Kidney (tissue), 14 donors: Measurements from ENCODE around the gene DQX1. TPM values are rescaled to one million over a fixed set of nuclear protein-coding genes. Genes with fewer than 3 reads are reported as not detected.

ENCODE experiments used
- DNase-seq, 5 donors: peaks; one replicate each; pipeline ENCODE4 v3.0.0-alpha.2; 2013 to 2020
- FAIRE-seq: peaks from 2 replicates; lab custom pipeline; 2012; peaks lifted over from hg19 to GRCh38; lab: Jason Lieb, UNC
- H3K27ac ChIP-seq, 2 donors: one replicate each; pipeline ENCODE4 v1.7.0; 2013; ENCODE audit warnings: low read depth in 2 of 2, low read length in 2 of 2, inconsistent platforms in 1 of 2
- H3K27me3 ChIP-seq: one replicate; pipeline ENCODE4 v1.7.1; 2013; ENCODE audit warnings: low read length, inconsistent platforms; ENCODE audit not compliant: control insufficient read depth, insufficient read depth
- H3K36me3 ChIP-seq, 3 donors: one replicate each; pipeline versions ENCODE4 v1.7.0 to v1.7.1; 2013; ENCODE audit warnings: low read length in 3 of 3, control low read depth in 1 of 3, inconsistent platforms in 1 of 3; ENCODE audit not compliant: insufficient read depth in 3 of 3, control insufficient read depth in 2 of 3
- H3K4me1 ChIP-seq, 3 donors: one replicate each; pipeline versions ENCODE4 v1.7.0 to v1.7.1; 2013; ENCODE audit warnings: low read length in 3 of 3, inconsistent platforms in 1 of 3, low read depth in 1 of 3; ENCODE audit not compliant: control insufficient read depth in 2 of 3, insufficient read depth in 2 of 3
- H3K4me3 ChIP-seq, 3 donors: one replicate each; pipeline versions ENCODE4 v1.7.0 to v1.8.1; 2013; ENCODE audit warnings: low read length in 3 of 3, control low read depth in 1 of 3, inconsistent platforms in 1 of 3
- H3K9ac ChIP-seq, 3 donors: one replicate each; pipeline versions ENCODE4 v1.7.0 to v1.7.1; 2013; ENCODE audit warnings: low read length in 3 of 3, control low read depth in 1 of 3, inconsistent platforms in 1 of 3
- H3K9me3 ChIP-seq, 3 donors: one replicate each; pipeline versions ENCODE4 v1.7.0 to v1.7.1; 2013; ENCODE audit warnings: low read length in 3 of 3, control low read depth in 1 of 3, inconsistent platforms in 1 of 3; ENCODE audit not compliant: control insufficient read depth in 2 of 3, insufficient read depth in 1 of 3
- intact Hi-C: fragments of 100-400 bp; cut with DNase I; formaldehyde crosslinking; loops from one replicate; pipeline ENCODE4 v1.11.1; 2022
- polyA plus RNA-seq: library from polyadenylated mRNA; stranded (reverse); fragments of 350-450 nt; fragmentation: Illumina TruSeq; extraction: RNeasy Lipid Tissue Mini Kit (QIAGEN cat#74804); gene quantifications from one replicate; pipeline ENCODE4 v1.2.3, GENCODE V29; 2014; ENCODE audit warnings: low read depth, low replicate concordance; ENCODE audit not compliant: insufficient read depth
- total RNA-seq: library from RNA; stranded (reverse); fragmentation: NEBNext Ultra II Directional; extraction: Animal tissue kit (Norgen Biotek cat#: 25700); gene quantifications from one replicate; pipeline ENCODE4 v1.2.1, GENCODE V29; 2021
- TF ChIP-seq, protein P1 (sequence below): IDR thresholded peaks from 3 replicates; pipeline ENCODE4 v1.5.1; 2012; ENCODE audit warnings: mild to moderate bottlenecking, moderate library complexity, borderline replicate concordance; ENCODE audit not compliant: insufficient read depth; ENCODE audit errors: extremely low read depth
- donor health status: control.
- donor health status: control.
- donor health status: control.
- donor health status: control.
- donor health status: control.
- donor health status: DM: yes; HTN: yes; CAD: no.
- donor health status: Normal renal cell carcinoma (clear cell type).

DQX1 gene
- total and polyA plus RNA-seq, 2 donors from 2014 or later: not detected

GRCh38 chr2:74497777-74498499, 28.1 kb downstream of the DQX1 start:
- FAIRE-seq (no peak), DNase-seq (peak; percentile 43 to 83 (median 50))
- Histone ChIP-seq H3K9ac (no peak overlapping the region), H3K27me3 (peaks cover 12% of the 10 kb centered on the region), H3K4me3 (peak overlapping the region in 2 of 3 donors; percentile 35 to 38), H3K9me3 (no peaks in the 10 kb centered on the region), H3K36me3 (peaks cover 0 to 5% (median 3%) of the 10 kb centered on the region in 3 donors), H3K4me1 (peaks cover 0 to 19% (median 10%) of the 10 kb centered on the region in 3 donors), H3K27ac (no peak overlapping the region)
- intact Hi-C loops: no loop called here
- TF ChIP-seq, protein P1, sequence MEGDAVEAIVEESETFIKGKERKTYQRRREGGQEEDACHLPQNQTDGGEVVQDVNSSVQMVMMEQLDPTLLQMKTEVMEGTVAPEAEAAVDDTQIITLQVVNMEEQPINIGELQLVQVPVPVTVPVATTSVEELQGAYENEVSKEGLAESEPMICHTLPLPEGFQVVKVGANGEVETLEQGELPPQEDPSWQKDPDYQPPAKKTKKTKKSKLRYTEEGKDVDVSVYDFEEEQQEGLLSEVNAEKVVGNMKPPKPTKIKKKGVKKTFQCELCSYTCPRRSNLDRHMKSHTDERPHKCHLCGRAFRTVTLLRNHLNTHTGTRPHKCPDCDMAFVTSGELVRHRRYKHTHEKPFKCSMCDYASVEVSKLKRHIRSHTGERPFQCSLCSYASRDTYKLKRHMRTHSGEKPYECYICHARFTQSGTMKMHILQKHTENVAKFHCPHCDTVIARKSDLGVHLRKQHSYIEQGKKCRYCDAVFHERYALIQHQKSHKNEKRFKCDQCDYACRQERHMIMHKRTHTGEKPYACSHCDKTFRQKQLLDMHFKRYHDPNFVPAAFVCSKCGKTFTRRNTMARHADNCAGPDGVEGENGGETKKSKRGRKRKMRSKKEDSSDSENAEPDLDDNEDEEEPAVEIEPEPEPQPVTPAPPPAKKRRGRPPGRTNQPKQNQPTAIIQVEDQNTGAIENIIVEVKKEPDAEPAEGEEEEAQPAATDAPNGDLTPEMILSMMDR: no peak

GRCh38 chr2:74496997-74497776, 28.8 kb downstream of the DQX1 start:
- Histone ChIP-seq H3K9ac (no peak overlapping the region), H3K27me3 (peaks cover 10% of the 10 kb centered on the region), H3K4me3 (no peak overlapping the region), H3K36me3 (peaks cover 0 to 10% (median 8%) of the 10 kb centered on the region in 3 donors), H3K27ac (no peak overlapping the region), H3K9me3 (no peaks in the 10 kb centered on the region), H3K4me1 (peaks cover 0 to 16% (median 10%) of the 10 kb centered on the region in 3 donors)
- TF ChIP-seq, protein P1: no peak
- intact Hi-C loops: no loop called here
- DNase-seq (no peak), FAIRE-seq (no peak)

GRCh38 chr2:74495440-74495839, 30.6 kb downstream of the DQX1 start:
- H3K36me3 ChIP-seq: peaks cover 0 to 26% (median 24%) of the 10 kb centered on the region in 3 donors
- peaks cover 0 to 16% (median 10%) of the 10 kb centered on the region in 3 donors for H3K4me1 ChIP-seq
- FAIRE-seq (no peak), DNase-seq (no peak)
- H3K27me3 ChIP-seq: peaks cover 6% of the 10 kb centered on the region
- no peak overlapping the region for H3K9ac ChIP-seq
- no peaks in the 10 kb centered on the region for H3K9me3 ChIP-seq
- intact Hi-C loops: no loop called here
- H3K4me3 ChIP-seq: no peak overlapping the region
- no peak overlapping the region for H3K27ac ChIP-seq
- TF ChIP-seq, protein P1: no peak
